HG03565 (cell line): Measurements from ENCODE around the gene SDCBP2.

ENCODE experiments used
- ATAC-seq: cut with Tn5 transposase; IDR thresholded peaks from one replicate; pipeline ENCODE4 v1.9.1; 2021; ENCODE audit warnings: mild to moderate bottlenecking, moderate library complexity; ENCODE audit not compliant: unreplicated experiment

SDCBP2 gene

DNA sequence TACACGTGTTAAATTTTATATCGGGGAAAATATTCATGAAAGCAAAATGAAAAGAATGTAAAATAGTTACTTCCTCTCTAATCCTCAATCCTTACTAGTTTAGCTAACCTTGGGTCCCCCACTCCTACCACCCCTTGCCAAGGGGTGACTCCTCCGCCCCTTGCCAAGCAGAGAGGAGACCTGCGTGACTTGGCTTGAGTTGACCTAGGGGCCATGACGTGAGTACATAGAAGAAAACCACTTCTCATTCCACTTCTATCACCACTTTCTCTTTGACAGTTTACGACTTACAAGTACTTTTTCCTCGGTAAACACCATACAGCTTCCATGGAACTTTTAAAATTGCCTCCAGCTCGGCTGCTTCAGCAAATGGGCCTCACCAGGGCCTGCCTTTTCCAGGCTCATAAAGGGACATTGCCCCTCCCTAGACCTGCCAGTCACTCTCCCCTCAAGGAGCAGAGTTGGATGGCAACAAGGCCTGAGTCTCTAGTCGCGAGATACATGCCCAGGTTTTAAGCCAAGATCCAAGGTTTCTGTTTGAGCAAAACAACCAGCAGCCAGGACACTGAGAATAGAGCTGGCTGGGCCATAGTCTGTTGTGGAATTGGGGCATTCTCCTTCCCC, 29.9 kb downstream of the SDCBP2 start:
- no peak for ATAC-seq

DNA sequence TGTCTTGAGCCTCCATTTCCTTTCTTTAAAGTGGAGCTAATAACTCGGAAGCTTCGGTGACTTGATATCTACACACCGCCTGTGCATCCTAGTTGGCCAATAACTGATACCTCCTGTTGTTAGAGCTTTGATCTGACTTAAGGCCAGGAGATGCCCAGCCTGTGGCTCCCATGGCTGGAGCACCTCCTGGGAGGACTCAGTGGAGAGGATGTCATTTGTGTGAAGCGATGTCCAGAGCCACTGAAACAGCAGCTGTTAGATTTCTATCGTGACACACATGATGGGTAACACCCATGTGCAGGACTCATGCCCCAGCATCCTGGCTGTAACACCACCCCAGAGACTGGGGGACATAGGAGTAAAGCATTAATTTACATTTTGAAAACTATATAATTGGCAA, 30.8 kb downstream of the SDCBP2 start:
- ATAC-seq, result no peak

DNA sequence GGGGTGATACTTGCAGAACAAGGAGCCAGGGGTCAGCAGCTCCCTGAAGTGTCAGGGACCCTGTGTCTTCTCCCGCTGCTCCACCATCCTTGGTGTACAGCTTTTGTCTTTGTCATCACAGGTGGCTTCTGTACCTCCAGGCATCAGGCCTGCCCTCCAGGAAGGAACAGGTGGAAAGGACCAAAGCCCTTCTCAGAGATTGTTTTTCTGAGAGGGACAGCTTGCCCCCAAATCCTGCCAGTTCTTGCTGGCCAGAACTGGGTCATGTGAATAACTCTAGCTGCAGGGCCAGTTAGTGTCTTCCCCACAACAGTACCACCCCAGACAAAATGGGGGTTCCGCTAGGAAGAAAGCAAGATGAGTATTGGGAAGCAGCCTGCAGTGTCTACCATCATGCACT, 31.5 kb downstream of the SDCBP2 start:
- ATAC-seq, result no peak

DNA sequence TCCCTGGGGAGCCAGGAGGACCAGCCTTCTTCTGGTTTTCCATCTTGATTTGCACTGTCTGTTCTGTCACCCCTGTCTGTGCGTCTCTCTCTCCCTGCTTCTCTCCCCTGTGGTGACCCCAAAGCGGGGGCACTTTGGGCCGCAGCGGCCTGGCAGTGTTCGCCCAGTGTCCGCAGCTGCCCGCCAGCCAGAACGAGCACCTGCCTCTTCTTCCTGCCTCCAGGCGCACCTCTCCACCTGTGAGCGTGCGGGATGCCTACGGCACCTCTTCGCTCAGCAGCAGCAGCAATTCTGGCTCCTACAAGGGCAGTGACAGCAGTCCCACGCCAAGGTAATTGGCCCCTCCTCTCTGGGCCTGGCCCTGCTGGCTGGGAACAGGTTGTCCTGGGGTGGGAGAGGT, 32.0 kb downstream of the SDCBP2 start:
- ATAC-seq, result no peak

DNA sequence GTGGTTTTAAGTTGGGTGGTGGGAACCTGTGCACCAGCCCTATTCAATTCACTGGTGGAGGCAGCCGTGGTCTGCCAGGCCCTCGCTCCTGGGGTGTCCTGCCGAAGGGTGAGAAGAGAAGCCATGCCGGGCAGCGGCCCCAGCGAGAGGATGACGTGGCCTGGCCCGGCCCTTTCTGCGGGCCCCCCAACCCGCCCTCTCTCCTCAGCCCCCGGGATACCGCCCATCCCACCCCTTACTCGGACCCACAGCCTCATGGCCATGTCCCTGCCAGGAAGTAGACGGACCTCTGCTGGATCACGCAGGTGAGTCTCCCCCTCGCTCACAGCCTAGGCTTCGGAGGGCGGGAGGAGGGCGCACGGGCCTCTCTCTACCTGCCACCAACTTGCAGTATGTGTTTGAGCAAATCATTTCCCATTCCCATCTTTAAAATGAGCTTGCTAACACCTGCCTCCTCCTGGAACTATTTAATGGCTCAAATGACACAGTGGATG, 32.8 kb downstream of the SDCBP2 start:
- ATAC-seq, result no peak

GRCh38 chr20:1295276-1295930, 33.5 kb downstream of the SDCBP2 start:
- ATAC-seq, result no peak

GRCh38 chr20:1294497-1294896, 34.4 kb downstream of the SDCBP2 start:
- no peak for ATAC-seq

- no peak for ATAC-seq
Observed at GRCh38 chr20:1293641-1294379, 35.1 kb downstream of the SDCBP2 start.

- no peak for ATAC-seq
Observed at GRCh38 chr20:1292620-1293019, 36.3 kb downstream of the SDCBP2 start.

DNA sequence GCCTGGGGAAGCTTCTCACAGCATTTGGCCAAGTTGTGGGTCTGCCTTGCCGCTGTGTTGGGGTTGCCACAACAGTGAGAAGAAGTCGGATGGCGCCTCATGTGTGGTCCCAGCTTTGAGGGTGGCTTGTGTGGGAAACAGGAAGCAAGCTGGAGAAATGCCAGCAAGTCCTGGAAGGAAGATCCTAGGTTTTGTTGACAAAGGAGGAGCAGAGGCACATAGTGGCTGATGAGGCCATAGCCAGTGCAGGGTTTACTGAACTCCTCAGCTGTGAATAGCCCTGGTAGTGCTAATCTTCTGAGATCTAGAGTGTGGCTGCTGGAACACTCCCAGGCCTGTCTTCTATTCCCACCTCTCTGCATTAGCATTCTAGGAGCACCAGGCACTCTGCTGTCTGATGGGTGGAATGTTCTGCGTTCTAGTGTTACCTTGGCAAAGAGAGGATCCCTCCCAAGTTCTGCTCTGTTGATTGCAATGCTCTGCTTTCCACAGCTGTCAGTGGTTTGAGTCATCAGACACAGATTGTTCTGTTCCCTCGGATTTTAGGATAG, 37.7 kb downstream of the SDCBP2 start:
- ATAC-seq, result no peak

DNA sequence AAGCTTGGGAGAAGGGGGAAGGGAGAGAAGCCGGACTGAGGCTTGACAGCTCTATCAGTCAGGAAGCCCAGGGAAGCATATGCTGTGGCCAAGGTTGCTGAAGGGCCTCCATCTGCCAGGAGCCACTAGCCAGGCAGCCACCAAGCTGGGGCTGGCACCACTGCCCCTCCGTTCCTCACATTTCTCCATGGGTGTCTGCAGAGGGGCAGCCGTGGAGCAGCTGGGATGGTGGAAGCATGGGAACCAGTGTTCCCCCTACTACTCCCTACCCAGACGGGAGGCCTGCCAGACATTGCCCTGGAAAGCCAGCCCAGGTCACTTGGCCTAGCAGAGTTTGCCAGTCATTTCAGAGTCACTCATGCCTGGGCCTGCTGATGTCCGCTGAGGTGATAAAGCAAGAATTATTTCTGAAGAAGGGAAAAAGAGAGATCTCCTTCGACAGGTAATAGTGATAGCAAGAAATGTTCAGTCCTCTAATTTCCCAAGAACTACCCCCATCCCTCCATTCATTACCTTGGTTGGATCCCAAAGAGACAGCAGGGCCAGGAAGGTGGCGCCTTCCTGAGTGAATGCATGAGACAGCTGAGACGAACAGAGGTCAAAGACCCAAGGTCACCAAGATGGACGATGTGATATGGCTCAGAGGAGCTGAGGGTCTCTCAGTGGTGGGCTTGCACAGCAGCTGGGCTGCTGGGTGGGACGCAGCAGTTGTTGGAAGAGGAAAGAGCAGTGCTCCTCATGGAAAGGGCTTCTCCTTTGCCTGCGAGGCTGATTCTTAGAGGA, 41.0 kb downstream of the SDCBP2 start:
- ATAC-seq, result no peak

DNA sequence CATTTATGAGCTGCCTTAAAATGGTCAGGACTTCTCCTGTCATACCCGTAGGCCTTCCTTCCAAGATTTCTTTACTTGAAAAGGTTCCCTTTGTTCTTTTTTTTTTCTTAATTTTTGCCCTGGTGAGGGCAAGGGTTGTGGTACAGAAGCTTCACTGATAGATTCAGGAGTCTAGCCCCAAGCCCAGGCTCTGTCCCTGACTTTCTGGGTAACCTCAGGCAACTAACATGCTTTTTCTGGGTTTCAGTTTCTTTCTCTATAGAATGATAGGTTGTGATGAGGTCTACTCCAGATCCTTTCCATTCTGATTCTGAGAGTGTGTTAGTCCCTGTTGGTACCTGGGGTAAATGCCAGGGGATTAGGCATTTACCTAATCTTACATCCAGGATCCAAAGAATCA, 41.6 kb downstream of the SDCBP2 start:
- no peak for ATAC-seq

DNA sequence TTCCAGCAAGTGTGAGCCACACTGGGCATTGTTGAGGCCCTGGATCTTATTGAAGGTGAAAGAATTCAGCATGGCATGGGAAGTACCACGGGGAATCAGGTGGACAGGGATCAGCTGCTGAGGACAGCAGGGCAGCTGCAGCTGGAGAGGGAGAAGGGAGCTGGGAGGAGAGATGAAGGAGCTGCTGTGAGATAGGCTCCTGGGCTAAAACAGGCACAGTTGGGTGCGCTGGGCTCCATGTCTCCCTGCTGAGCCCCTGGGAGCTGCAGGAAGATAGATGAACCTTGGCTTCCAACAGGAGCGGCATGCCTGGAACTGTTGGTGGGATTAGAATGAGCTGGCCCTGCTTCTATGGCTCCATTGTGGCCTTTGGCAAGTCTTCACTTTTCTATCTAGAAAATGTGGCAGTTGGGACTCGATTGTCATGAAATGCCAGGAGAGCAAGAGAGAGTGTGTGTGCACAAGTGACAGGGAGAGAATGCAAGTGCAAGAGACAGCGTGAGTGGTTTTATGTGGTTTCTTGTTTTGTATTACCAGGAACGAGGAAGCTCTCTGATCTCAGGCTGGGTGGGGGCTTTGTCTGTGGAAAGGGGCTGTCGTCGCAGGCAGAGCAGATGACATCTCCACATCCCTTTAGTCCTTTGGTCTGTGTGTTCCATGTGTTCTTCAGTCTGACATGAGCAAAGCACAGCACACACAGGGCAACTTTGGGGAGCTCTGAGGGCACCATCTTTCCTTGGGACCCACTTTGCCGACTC, 42.5 kb downstream of the SDCBP2 start:
- ATAC-seq, result no peak

- ATAC-seq, result no peak
Observed at GRCh38 chr20:1283522-1284510, 45.1 kb downstream of the SDCBP2 start.

- no peak for ATAC-seq
Observed at GRCh38 chr20:1282966-1283365, 46.0 kb downstream of the SDCBP2 start.

DNA sequence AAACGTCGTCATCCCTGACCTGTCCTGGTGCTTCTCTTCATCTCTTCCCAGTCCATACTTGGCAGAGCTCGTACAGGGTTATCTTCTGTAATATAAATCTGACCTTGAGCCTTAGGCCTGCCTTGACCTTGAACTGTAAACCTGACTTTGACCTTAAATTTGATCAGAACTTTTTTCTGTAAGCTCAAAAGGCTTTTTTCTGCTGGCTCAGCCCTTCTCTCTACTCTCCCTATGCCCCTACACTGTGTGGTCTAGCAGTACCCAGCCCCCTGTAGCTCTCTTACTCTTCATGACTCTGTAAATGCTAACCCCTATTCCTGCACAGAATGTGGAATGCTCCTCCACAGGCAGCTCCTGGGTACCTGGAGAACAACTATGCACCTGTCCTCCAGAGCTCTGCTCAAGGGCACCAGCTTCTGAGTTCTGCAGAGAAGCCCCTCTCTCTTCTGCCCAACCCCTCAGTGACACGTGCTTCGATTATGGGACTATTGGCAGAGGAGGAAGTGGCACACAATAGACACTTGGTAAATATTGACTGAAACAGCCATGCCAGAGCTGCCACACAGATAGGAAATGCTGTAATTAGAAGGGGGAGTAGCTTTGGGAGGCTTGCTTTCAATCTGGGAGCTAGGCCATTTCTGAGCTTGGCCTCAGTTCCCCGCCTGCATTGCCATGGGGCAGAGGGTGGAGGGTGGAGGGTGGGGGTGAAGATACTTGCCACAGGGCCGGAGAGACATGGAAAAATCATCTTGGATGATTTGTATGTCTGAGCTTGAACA, 47.5 kb downstream of the SDCBP2 start:
- no peak for ATAC-seq

GRCh38 chr20:1280195-1281102, 48.5 kb downstream of the SDCBP2 start:
- ATAC-seq, result no peak
